ENCODE results near the gene IL36A.

IL36A gene

GRCh38 chr2:113050921-113051895, 45.9 kb downstream of the IL36A start:
- DNase-seq (ENCODE audit: low read depth in 2 of 2): no peak

- DNase-seq (ENCODE audit: low read depth in 2 of 2): no peak
Measured at GRCh38 chr2:113052396-113052917, 47.2 kb downstream of the IL36A start, which contains the start of gene IL36B. IL36B (minus strand) TSS chr2:113052867.

GRCh38 chr2:113053666-113054065, 48.4 kb downstream of the IL36A start:
- no peak for DNase-seq (ENCODE audit: low read depth in 2 of 2)

GRCh38 chr2:113054066-113054465, 48.8 kb downstream of the IL36A start:
- DNase-seq (ENCODE audit: low read depth in 2 of 2): no peak

- DNase-seq (ENCODE audit: low read depth in 2 of 2): no peak
Measured at GRCh38 chr2:113056521-113056920, 51.3 kb downstream of the IL36A start.

DNA sequence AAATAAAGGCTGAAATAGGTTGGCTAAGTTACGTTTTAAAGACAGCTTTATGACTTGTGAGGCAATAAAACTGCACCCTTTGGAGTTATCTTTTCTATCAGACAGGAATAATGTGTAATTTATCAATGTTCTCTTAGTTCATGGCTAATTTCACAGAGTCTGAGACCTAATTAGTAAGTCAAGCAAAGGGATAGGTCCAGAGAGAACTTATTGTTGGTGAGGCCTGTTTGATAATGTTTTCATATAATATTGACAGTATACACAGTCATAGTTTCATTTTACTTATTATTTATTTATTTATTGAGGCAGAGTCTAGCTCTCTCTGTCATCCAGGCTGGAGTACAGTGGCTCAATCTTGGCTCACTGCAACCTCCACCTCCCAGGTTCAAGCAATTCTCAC, 51.9 kb downstream of the IL36A start:
- DNase-seq (ENCODE audit: low read depth in 2 of 2): no peak
